Activated T-cell treated with anti-CD3 and anti-CD28 coated beads, Interleukin-2, amount 50 U/mL, for 72 hours (primary cell): ENCODE measurements around the gene PRPF40B. TPM values are rescaled to one million over a fixed set of nuclear protein-coding genes. Genes with fewer than 3 reads are reported as not detected.

Source experiments
- ATAC-seq, 2 donors: fragments of 150-1000 bp; cut with Tn5 transposase; replicated peaks in 1 of 2; 2 replicates each; pipeline ENCODE4 v1.10.0; 2021; ENCODE audit warnings: moderate library complexity in 2 of 2, mild to moderate bottlenecking in 1 of 2
- DNase-seq, 2 donors: peaks; one replicate each; pipeline ENCODE4 v3.0.0; 2021 to 2022; ENCODE audit warnings: mixed read lengths in 1 of 2
- H3K27ac Mint-ChIP-seq: one replicate; pipeline ENCODE4 v1.8.0; 2022; ENCODE audit warnings: mild to moderate bottlenecking, moderate library complexity, mixed read lengths
- H3K27me3 Mint-ChIP-seq: one replicate; pipeline ENCODE4 v1.8.0; 2022; ENCODE audit warnings: low read depth, mixed read lengths
- H3K36me3 Mint-ChIP-seq, 2 donors: one replicate each; pipeline ENCODE4 v1.8.0; 2022; ENCODE audit warnings: mixed read lengths in 2 of 2, mild to moderate bottlenecking in 1 of 2; ENCODE audit not compliant: insufficient read depth in 2 of 2
- H3K4me1 Mint-ChIP-seq: one replicate; pipeline ENCODE4 v1.8.0; 2022; ENCODE audit warnings: low read depth, mixed read lengths
- H3K4me3 Mint-ChIP-seq, 2 donors: one replicate each; pipeline ENCODE4 v1.8.0; 2022; ENCODE audit warnings: mild to moderate bottlenecking in 2 of 2, mixed read lengths in 2 of 2, moderate library complexity in 2 of 2
- H3K9me3 Mint-ChIP-seq, 2 donors: one replicate each; pipeline ENCODE4 v1.8.0; 2022; ENCODE audit warnings: mixed read lengths in 2 of 2
- total RNA-seq, 2 donors: library from RNA; stranded (reverse); gene quantifications; one replicate each; pipeline ENCODE4 v1.2.3, GENCODE V29; 2022

PRPF40B gene
- 10 to 100 TPM in 1 of 2 donors, 1 to 10 TPM in 1; 8.5 to 14.0 TPM for total RNA-seq

GRCh38 chr12:49623142-49623904 is at the start of gene PRPF40B:
Gene PRPF40B, plus strand, starts transcription at chr12:49623561. Its CDS starts 30 bp downstream, at chr12:49623591.
- DNase-seq (peak; percentile 92 to 93), ATAC-seq (peak; percentile 79 to 81)
- H3K4me1 Mint-ChIP-seq, result peaks cover 20% of the 10 kb centered on the region
- H3K27me3 Mint-ChIP-seq, result peaks cover 23% of the 10 kb centered on the region
- H3K36me3 Mint-ChIP-seq, result no peaks in the 10 kb centered on the region
- peak within 1 kb of the TSS; percentile 54 for H3K27ac Mint-ChIP-seq
- H3K9me3 Mint-ChIP-seq, result no peaks in the 10 kb centered on the region
- peak within 1 kb of the TSS; percentile 86 for H3K4me3 Mint-ChIP-seq

- DNase-seq (no peak), ATAC-seq (no peak)
- no peaks in the 10 kb centered on the region for H3K9me3 Mint-ChIP-seq
- no peak overlapping the region for H3K27ac Mint-ChIP-seq
- H3K27me3 Mint-ChIP-seq, result no peaks in the 10 kb centered on the region
- H3K36me3 Mint-ChIP-seq, result peaks cover 3 to 7% of the 10 kb centered on the region in 2 donors
- peaks cover 25% of the 10 kb centered on the region for H3K4me1 Mint-ChIP-seq
- no peak overlapping the region for H3K4me3 Mint-ChIP-seq
Observed at GRCh38 chr12:49577589-49578315, 45.6 kb upstream of the PRPF40B start.

GRCh38 chr12:49578471-49579112 is 44.8 kb upstream of the PRPF40B start:
- Mint-ChIP-seq H3K27ac (no peak overlapping the region), H3K36me3 (peaks cover 3 to 7% of the 10 kb centered on the region in 2 donors), H3K4me3 (no peak overlapping the region), H3K4me1 (peaks cover 25% of the 10 kb centered on the region), H3K27me3 (no peaks in the 10 kb centered on the region), H3K9me3 (no peaks in the 10 kb centered on the region)
- no peak for ATAC-seq
- no peak for DNase-seq

GRCh38 chr12:49580572-49581535 is 42.5 kb upstream of the PRPF40B start:
- peaks cover 25% of the 10 kb centered on the region for H3K4me1 Mint-ChIP-seq
- DNase-seq (peak; percentile 58 to 61), ATAC-seq (peak; percentile 78 to 79)
- H3K9me3 Mint-ChIP-seq, result no peaks in the 10 kb centered on the region
- H3K36me3 Mint-ChIP-seq, result peaks cover 2 to 3% of the 10 kb centered on the region in 2 donors
- no peaks in the 10 kb centered on the region for H3K27me3 Mint-ChIP-seq
- H3K4me3 Mint-ChIP-seq, result peak overlapping the region; percentile 20 to 53
- H3K27ac Mint-ChIP-seq, result peak overlapping the region; percentile 66

- Mint-ChIP-seq H3K4me3 (peak overlapping the region; percentile 1 to 50), H3K27me3 (no peaks in the 10 kb centered on the region), H3K36me3 (peaks cover 2 to 3% of the 10 kb centered on the region in 2 donors), H3K27ac (peak overlapping the region; percentile 52), H3K4me1 (peaks cover 25% of the 10 kb centered on the region), H3K9me3 (no peaks in the 10 kb centered on the region)
- ATAC-seq (no peak), DNase-seq (no peak)
Observed at GRCh38 chr12:49582201-49582600, 41.2 kb upstream of the PRPF40B start.

GRCh38 chr12:49582850-49583249 is 40.5 kb upstream of the PRPF40B start:
- no peaks in the 10 kb centered on the region for H3K9me3 Mint-ChIP-seq
- H3K36me3 Mint-ChIP-seq, result peaks cover 2 to 3% of the 10 kb centered on the region in 2 donors
- H3K27ac Mint-ChIP-seq, result peak overlapping the region; percentile 52
- H3K4me3 Mint-ChIP-seq, result peak overlapping the region in 1 of 2 donors; percentile 38
- DNase-seq (no peak), ATAC-seq (no peak)
- no peaks in the 10 kb centered on the region for H3K27me3 Mint-ChIP-seq
- peaks cover 25% of the 10 kb centered on the region for H3K4me1 Mint-ChIP-seq

GRCh38 chr12:49583366-49584094 is 39.8 kb upstream of the PRPF40B start:
- H3K4me1 Mint-ChIP-seq, result peaks cover 25% of the 10 kb centered on the region

GRCh38 chr12:49584591-49584990 is 38.8 kb upstream of the PRPF40B start:
- Mint-ChIP-seq H3K36me3 (peaks cover 3% of the 10 kb centered on the region in 2 donors), H3K4me3 (no peak overlapping the region), H3K9me3 (no peaks in the 10 kb centered on the region), H3K4me1 (peaks cover 25% of the 10 kb centered on the region), H3K27ac (no peak overlapping the region), H3K27me3 (no peaks in the 10 kb centered on the region)
- ATAC-seq, result no peak
- DNase-seq, result no peak

More at GRCh38 chr12:49583366-49584094, 39.8 kb upstream of the PRPF40B start:
- Mint-ChIP-seq H3K9me3 (no peaks in the 10 kb centered on the region), H3K4me3 (no peak overlapping the region), H3K27ac (no peak overlapping the region), H3K36me3 (peaks cover 2 to 3% of the 10 kb centered on the region in 2 donors), H3K27me3 (no peaks in the 10 kb centered on the region)
- ATAC-seq (no peak), DNase-seq (no peak)

- H3K4me1 Mint-ChIP-seq, result peaks cover 18% of the 10 kb centered on the region
- H3K4me3 Mint-ChIP-seq, result no peak overlapping the region
- H3K9me3 Mint-ChIP-seq, result no peaks in the 10 kb centered on the region
- H3K27me3 Mint-ChIP-seq, result no peaks in the 10 kb centered on the region
- ATAC-seq (no peak), DNase-seq (no peak)
- peaks cover 2 to 4% of the 10 kb centered on the region in 2 donors for H3K36me3 Mint-ChIP-seq
- H3K27ac Mint-ChIP-seq, result no peak overlapping the region
Observed at GRCh38 chr12:49585477-49586459, 37.6 kb upstream of the PRPF40B start.

GRCh38 chr12:49587174-49587908 is 36.0 kb upstream of the PRPF40B start:
- Mint-ChIP-seq H3K4me1 (peaks cover 2% of the 10 kb centered on the region), H3K27ac (no peak overlapping the region), H3K36me3 (peaks cover 3 to 5% of the 10 kb centered on the region in 2 donors), H3K9me3 (no peaks in the 10 kb centered on the region), H3K27me3 (no peaks in the 10 kb centered on the region), H3K4me3 (no peak overlapping the region)
- DNase-seq (no peak), ATAC-seq (no peak)
